ENCODE measurements around the gene ZNF710. TPM values are rescaled to one million over a fixed set of nuclear protein-coding genes. Genes with fewer than 3 reads are reported as not detected.

ZNF710 gene
- total RNA-seq, 4 donors from 2014 or later: 27.3 to 43.4 (median 35.6) TPM

GRCh38 chr15:90015294-90015693 lies 14.2 kb downstream of the ZNF710 start:
- no peaks in the 10 kb centered on the region for H3K27me3 ChIP-seq
- H3K36me3 ChIP-seq: peaks cover 0 to 5% (median 0%) of the 10 kb centered on the region in 4 donors
- H3K4me1 ChIP-seq: peaks cover 0 to 71% (median 37%) of the 10 kb centered on the region in 4 donors
- H3K9me3 ChIP-seq: peaks cover 10 to 12% of the 10 kb centered on the region in 2 donors
- in situ Hi-C loops (cut with MboI; ENCODE audit: low pct_ligation_motif_present in 1 of 4, low pct_unique_long_range_greater_than_20kb in 1 of 4, low sequenced_read_pairs in 3 of 4) (no loop called here), intact Hi-C loops (cut with DNase I; ENCODE audit: low total_unique reads) (no loop called here)
- peak overlapping the region in 3 of 4 donors; percentile 67 to 79 (median 76) for H3K27ac ChIP-seq
- no peak for DNase-seq
- no peak for TF ChIP-seq POLR2AphosphoS5 (IDR thresholded peaks at IDR 0.05)
- TF ChIP-seq EP300 (IDR thresholded peaks at IDR 0.05; ENCODE audit: low read depth): no peak
- no peak for TF ChIP-seq CTCF (IDR thresholded peaks at IDR 0.05)
- no peak for TF ChIP-seq POLR2A (IDR thresholded peaks at IDR 0.05)
- H3K4me3 ChIP-seq: no peak overlapping the region
- WGBS, 2 donors (ENCODE audit: low coverage in 1 of 2): 73 to 88% methylated on average over 3 to 6 of the region's 6 CpGs

GRCh38 chr15:90015749-90016148 lies 14.6 kb downstream of the ZNF710 start:
- DNase-seq: peak; percentile 79
- H3K9me3 ChIP-seq: peaks cover 10 to 12% of the 10 kb centered on the region in 2 donors
- H3K36me3 ChIP-seq: peaks cover 0 to 5% (median 0%) of the 10 kb centered on the region in 4 donors
- in situ Hi-C loops (cut with MboI; ENCODE audit: low pct_ligation_motif_present in 1 of 4, low pct_unique_long_range_greater_than_20kb in 1 of 4, low sequenced_read_pairs in 3 of 4): no loop called here
- no peak overlapping the region for H3K4me3 ChIP-seq
- 71% methylated on average over 8 of the region's 8 CpGs; no CpG with 5 or more reads in 1 of the 2 donors for WGBS, 2 donors (ENCODE audit: low coverage in 1 of 2)
- peak overlapping the region; percentile 67 to 79 (median 72) for H3K27ac ChIP-seq
- no peaks in the 10 kb centered on the region for H3K27me3 ChIP-seq
- peaks cover 0 to 75% (median 40%) of the 10 kb centered on the region in 4 donors for H3K4me1 ChIP-seq
- intact Hi-C loops (cut with DNase I; ENCODE audit: low total_unique reads): no loop called here
- TF ChIP-seq EP300 (IDR thresholded peaks at IDR 0.05; ENCODE audit: low read depth) (no peak), POLR2AphosphoS5 (IDR thresholded peaks at IDR 0.05) (peak; percentile 37 to 91 (median 79)), POLR2A (IDR thresholded peaks at IDR 0.05) (peak; percentile 45), CTCF (IDR thresholded peaks at IDR 0.05) (no peak)

GRCh38 chr15:90016721-90017120 lies 15.6 kb downstream of the ZNF710 start:
- WGBS, 2 donors (ENCODE audit: low coverage in 1 of 2): 51% methylated on average over 4 of the region's 4 CpGs; no CpG with 5 or more reads in 1 of the 2 donors
- peak; percentile 26 for DNase-seq
- TF ChIP-seq CTCF (IDR thresholded peaks at IDR 0.05) (no peak), EP300 (IDR thresholded peaks at IDR 0.05; ENCODE audit: low read depth) (no peak), POLR2A (IDR thresholded peaks at IDR 0.05) (no peak), POLR2AphosphoS5 (IDR thresholded peaks at IDR 0.05) (no peak)
- Histone ChIP-seq H3K27ac (peak overlapping the region; percentile 67 to 79 (median 72)), H3K4me3 (no peak overlapping the region), H3K36me3 (no peaks in the 10 kb centered on the region), H3K9me3 (peaks cover 3 to 5% of the 10 kb centered on the region in 2 donors), H3K27me3 (no peaks in the 10 kb centered on the region), H3K4me1 (peaks cover 0 to 80% (median 41%) of the 10 kb centered on the region in 4 donors)
- intact Hi-C loops (cut with DNase I; ENCODE audit: low total_unique reads) (no loop called here), in situ Hi-C loops (cut with MboI; ENCODE audit: low pct_ligation_motif_present in 1 of 4, low pct_unique_long_range_greater_than_20kb in 1 of 4, low sequenced_read_pairs in 3 of 4) (no loop called here)

DNA sequence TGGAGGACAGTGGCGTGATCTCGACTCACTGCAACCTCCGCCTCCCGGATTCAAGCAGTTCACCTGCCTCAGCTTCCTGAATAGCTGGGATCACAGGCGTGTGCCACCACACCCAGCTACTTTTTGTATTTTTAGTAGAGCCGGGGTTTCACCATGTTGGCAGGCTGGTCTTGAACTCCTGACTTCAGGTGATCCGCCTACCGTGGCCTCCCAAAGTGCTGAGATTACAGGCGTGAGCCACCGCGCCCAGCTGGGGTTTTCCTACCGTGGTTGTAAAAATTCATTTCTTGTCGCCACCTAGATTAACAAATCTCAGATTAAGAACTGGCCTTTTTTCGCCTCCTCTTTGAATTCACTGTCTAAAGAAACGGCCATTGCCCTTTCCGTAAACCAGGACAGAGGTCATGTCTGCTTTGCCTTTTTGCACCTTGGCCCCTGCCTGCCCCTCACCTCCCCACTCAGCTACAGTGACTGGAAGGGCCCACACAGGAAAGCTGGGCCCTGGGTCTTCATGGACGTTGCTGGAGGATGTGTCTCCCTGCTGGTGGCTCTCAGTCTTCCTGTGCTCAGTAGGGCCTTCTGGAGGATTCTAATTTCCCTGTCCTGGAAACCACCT lies 17.2 kb downstream of the ZNF710 start:
- TF ChIP-seq POLR2A (IDR thresholded peaks at IDR 0.05): no peak
- TF ChIP-seq POLR2AphosphoS5 (IDR thresholded peaks at IDR 0.05): no peak
- no peak for TF ChIP-seq CTCF (IDR thresholded peaks at IDR 0.05)
- no peak for TF ChIP-seq EP300 (IDR thresholded peaks at IDR 0.05; ENCODE audit: low read depth)
- Histone ChIP-seq H3K9me3 (no peaks in the 10 kb centered on the region), H3K27ac (peak overlapping the region in 3 of 4 donors; percentile 38 to 56 (median 53)), H3K4me3 (no peak overlapping the region), H3K4me1 (peaks cover 0 to 71% (median 36%) of the 10 kb centered on the region in 4 donors), H3K27me3 (no peaks in the 10 kb centered on the region), H3K36me3 (no peaks in the 10 kb centered on the region)
- intact Hi-C loops (cut with DNase I; ENCODE audit: low total_unique reads) (loop anchor here (2.0 kb wide), 1 partner anchor 28 kb away; no protein-coding TSS in a partner anchor), in situ Hi-C loops (cut with MboI; ENCODE audit: low pct_ligation_motif_present in 1 of 4, low pct_unique_long_range_greater_than_20kb in 1 of 4, low sequenced_read_pairs in 3 of 4) (no loop called here)
- WGBS, 2 donors (ENCODE audit: low coverage in 1 of 2): 58 to 76% methylated on average over 7 to 17 of the region's 17 CpGs
- peak; percentile 27 for DNase-seq
